HCT116 (cell line): ENCODE measurements around the gene RCOR2. TPM values are rescaled to one million over a fixed set of nuclear protein-coding genes. Genes with fewer than 3 reads are reported as not detected.
"Not testable (repeated sequence)": the region's sequence is repeated elsewhere in the genome, so short reads cannot be mapped to it uniquely, and the experiment has no call there.

Experiments used
- ATAC-seq: fragments of 200-7000 bp; cut with Tn5 transposase; 2 replicates; pipeline ENCODE4 v1.9.1; 2020; ENCODE audit warnings: mild to moderate bottlenecking, moderate library complexity
- BruUV-seq: library from RNA; stranded (reverse); fragments of 400-500 nt; replicated peaks from 2 replicates; lab custom pipeline; 2021; lab: Mats Ljungman, UMichigan
- CTCF ChIA-PET: fragments of 300-600 bp; sonication (Branson Sonifier 250); formaldehyde crosslinking; loops from one replicate; lab custom pipeline; 2021; ENCODE audit warnings: antibody characterized with exemption; lab: Charles Lee
- POLR2A ChIA-PET: fragments of 300-600, 350-600 bp; sonication (Branson Sonifier 250); formaldehyde crosslinking; loops from one replicate; lab custom pipeline; 2021; ENCODE audit warnings: antibody characterized with exemption; lab: Charles Lee
- RAD21 ChIA-PET, 2 experiments: fragments of 300-600 bp; sonication (Branson Sonifier 250); formaldehyde crosslinking; loops; one replicate each; lab custom pipeline; 2023; ENCODE audit warnings: low total read pairs in 2 of 2; ENCODE audit not compliant: uncharacterized antibody in 2 of 2, unreplicated experiment in 2 of 2, low non-redundant PET in 1 of 2; lab: Charles Lee
- DNase-seq: peaks from one replicate; pipeline ENCODE4 v3.0.0-alpha.2; 2010; ENCODE audit warnings: low read depth, low spot score
- H2AFZ ChIP-seq: fragments of 200-600 bp; shearing (Covaris generic), sonication (generic); 2 replicates; pipeline ENCODE4 v1.6.1; 2017; ENCODE audit warnings: low read depth, mixed run types, mixed read lengths, antibody characterized with exemption, low read length; ENCODE audit not compliant: poor library complexity, severe bottlenecking
- H3K27ac ChIP-seq: 2 replicates; pipeline ENCODE4 v1.5.1; 2012; ENCODE audit warnings: low read depth, low read length
- H3K27me3 ChIP-seq: fragments of 200-600 bp; sonication (generic); 2 replicates; pipeline ENCODE4 v1.6.1; 2016; ENCODE audit warnings: mixed run types, low read length, mixed read lengths; ENCODE audit not compliant: insufficient read depth
- H3K36me3 ChIP-seq, 2 experiments: fragments of 200-500 bp in 1 of 2; fragments of 200-600 bp in 1 of 2; sonication (Bioruptor generic) in 1 of 2; sonication (generic) in 1 of 2; 2 replicates each; pipeline versions ENCODE4 v1.5.1 to v1.6.1; 2014 to 2016; ENCODE audit warnings: low read length in 2 of 2, inconsistent platforms in 1 of 2, mixed read lengths in 1 of 2, mixed run types in 1 of 2; ENCODE audit not compliant: insufficient read depth in 2 of 2, control insufficient read depth in 1 of 2
- H3K4me1 ChIP-seq, 2 experiments: fragments of 200-600 bp in 1 of 2; sonication (generic) in 1 of 2; 2 replicates each; pipeline versions ENCODE4 v1.5.1 to v1.6.1; 2012 to 2017; ENCODE audit warnings: low read length in 2 of 2, inconsistent platforms in 1 of 2, mild to moderate bottlenecking in 1 of 2, mixed read lengths in 1 of 2, mixed run types in 1 of 2, moderate library complexity in 1 of 2; ENCODE audit not compliant: insufficient read depth in 2 of 2, control insufficient read depth in 1 of 2
- H3K4me2 ChIP-seq: fragments of 200-600 bp; sonication (generic); 2 replicates; pipeline ENCODE4 v1.6.1; 2017; ENCODE audit warnings: mixed run types, low read length, mixed read lengths
- H3K4me3 ChIP-seq, 2 experiments: fragments of 200-600 bp in 1 of 2; sonication (generic) in 1 of 2; replicated peaks in 1 of 2; 2 replicates each; pipeline ENCODE4 v1.5.1; 2011 to 2016; ENCODE audit warnings: low read length in 2 of 2, control low read depth in 1 of 2, low read depth in 1 of 2, mild to moderate bottlenecking in 1 of 2, mixed read lengths in 1 of 2, mixed run types in 1 of 2
- H3K79me2 ChIP-seq: fragments of 200-600 bp; sonication (generic); 2 replicates; pipeline ENCODE4 v1.6.1; 2017; ENCODE audit warnings: mild to moderate bottlenecking, mixed run types, low read length, moderate library complexity, mixed read lengths; ENCODE audit not compliant: insufficient read depth
- H3K9ac ChIP-seq: fragments of 200-600 bp; sonication (generic); 2 replicates; pipeline ENCODE4 v1.6.1; 2016; ENCODE audit warnings: low read length, mixed read lengths
- H3K9me2 ChIP-seq: fragments of 200-600 bp; sonication (generic), shearing (Covaris generic); 2 replicates; pipeline ENCODE4 v1.6.1; 2017; ENCODE audit warnings: mixed run types, mild to moderate bottlenecking, moderate library complexity; ENCODE audit not compliant: insufficient read depth
- H3K9me3 ChIP-seq, 2 experiments: fragments of 200-500 bp in 1 of 2; fragments of 200-600 bp in 1 of 2; sonication (Bioruptor generic) in 1 of 2; sonication (generic) in 1 of 2; 2 replicates each; pipeline ENCODE4 v1.6.1; 2014 to 2017; ENCODE audit warnings: low read length in 2 of 2, mixed read lengths in 2 of 2, inconsistent platforms in 1 of 2, low read depth in 1 of 2, mild to moderate bottlenecking in 1 of 2, mixed run types in 1 of 2, moderate library complexity in 1 of 2; ENCODE audit not compliant: control insufficient read depth in 1 of 2, insufficient read depth in 1 of 2
- H4K20me1 ChIP-seq: fragments of 200-600 bp; sonication (generic), shearing (Covaris generic); 2 replicates; pipeline ENCODE4 v1.6.1; 2017; ENCODE audit warnings: mixed run types, mild to moderate bottlenecking, moderate library complexity; ENCODE audit not compliant: insufficient read depth
- CEBPB ChIP-seq: IDR thresholded peaks from 2 replicates; pipeline ENCODE4 v1.6.1; 2012; ENCODE audit warnings: low read depth
- EZH2phosphoT487 ChIP-seq: fragments of 200-600 bp; IDR thresholded peaks from 2 replicates; pipeline ENCODE4 v1.6.1; 2018; ENCODE audit warnings: antibody characterized with exemption, borderline replicate concordance
- ZBTB33 ChIP-seq: IDR thresholded peaks from 2 replicates; pipeline ENCODE4 v1.6.1; 2011; ENCODE audit warnings: mild to moderate bottlenecking, low read length, moderate library complexity; ENCODE audit not compliant: insufficient replicate concordance; ENCODE audit errors: extremely low read depth
- ZFX ChIP-seq: fragments of 450-650 bp; IDR thresholded peaks from 2 replicates; pipeline ENCODE4 v1.6.1; 2017
- intact Hi-C: fragments of 100-400 bp; cut with micrococcal nuclease; formaldehyde crosslinking; loops from 2 replicates; pipeline ENCODE4 v1.10.0; 2022
- total RNA-seq: library from RNA; stranded (reverse); gene quantifications from one replicate; pipeline ENCODE4 v1.2.1, GENCODE V29; 2021; ENCODE audit not compliant: unreplicated experiment

Gene RCOR2
- total RNA-seq, 1 experiment from 2014 or later = 10.8 TPM

GRCh38 chr11:63963895-63964294, 46.9 kb upstream of the RCOR2 start:
- CTCF ChIA-PET = not testable (repeated sequence)

DNA sequence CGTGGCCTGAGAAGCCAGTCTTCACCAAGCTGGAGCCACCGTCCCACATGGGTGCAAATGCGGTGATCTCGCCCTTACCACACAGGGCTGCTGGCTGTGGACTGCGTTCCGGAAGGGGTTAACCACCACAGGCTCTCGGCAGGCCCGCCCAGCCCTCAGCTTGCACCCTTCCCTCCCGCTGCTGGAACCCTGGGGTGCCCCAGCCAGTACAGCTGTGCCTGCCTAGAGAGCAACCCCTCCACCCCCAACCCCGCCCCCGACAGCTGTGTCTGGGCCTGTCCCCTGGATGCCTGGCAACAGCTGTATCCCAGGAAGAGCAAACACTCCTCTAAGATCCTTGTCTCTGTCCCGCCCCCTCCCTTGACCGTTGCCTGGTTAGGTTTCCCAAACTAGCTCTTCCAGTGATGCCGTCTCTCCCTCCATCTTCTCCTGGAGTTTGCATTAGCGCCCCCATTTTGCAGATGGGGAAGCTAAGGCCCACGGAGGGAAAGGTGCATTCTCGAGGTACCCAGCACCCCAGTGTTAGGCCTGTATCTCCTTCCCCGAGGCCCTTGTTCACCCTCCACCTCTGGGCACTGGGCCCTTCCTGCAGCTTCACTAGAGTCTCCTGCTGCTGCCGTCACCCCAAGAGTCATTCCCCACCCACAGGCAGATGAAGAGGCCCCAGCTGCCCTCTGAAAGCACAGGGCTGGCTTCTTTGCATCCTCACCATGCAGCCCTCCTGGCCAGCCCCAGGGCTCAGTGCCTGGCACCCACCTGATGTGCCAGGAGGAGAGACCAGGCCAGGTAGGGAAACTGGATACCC, 44.8 kb upstream of the RCOR2 start:
- POLR2A ChIA-PET = no interaction called here
- RAD21 ChIA-PET = interaction anchor here in 1 of 2 experiments (0.7 kb wide), 1 partner anchor 188 kb away, joined by 3 read pairs; no protein-coding TSS in a partner anchor
- Histone ChIP-seq H3K27ac (no peak overlapping the region), H2AFZ (no peak overlapping the region), H3K9me2 (no peaks in the 10 kb centered on the region), H3K27me3 (no peaks in the 10 kb centered on the region), H3K36me3 (peaks cover 0 to 2% of the 10 kb centered on the region in 2 experiments; a peak in 1 of 4 replicates), H3K4me1 (no peaks in the 10 kb centered on the region), H3K9me3 (no peaks in the 10 kb centered on the region), H4K20me1 (no peaks in the 10 kb centered on the region), H3K9ac (no peak overlapping the region), H3K79me2 (no peaks in the 10 kb centered on the region), H3K4me3 (no peak overlapping the region), H3K4me2 (no peak overlapping the region)
- DNase-seq (no peak), ATAC-seq (peak; percentile 21; the same call in 1 of the 2 replicates)
- no TSS peak for BruUV-seq
- CTCF ChIA-PET = interaction anchor here (1.2 kb wide), 1 partner anchor 16 kb away, joined by 4 read pairs; no protein-coding TSS in a partner anchor
- TF ChIP-seq ZFX (no peak), ZBTB33 (no peak), EZH2phosphoT487 (no peak), CEBPB (no peak)
- intact Hi-C loops = no loop called here

More at GRCh38 chr11:63963895-63964294, 46.9 kb upstream of the RCOR2 start:
- H3K9me3 ChIP-seq, H2AFZ ChIP-seq, H3K27me3 ChIP-seq, RAD21 ChIA-PET, H3K4me3 ChIP-seq, H4K20me1 ChIP-seq, H3K79me2 ChIP-seq, H3K4me1 ChIP-seq, H3K4me2 ChIP-seq, DNase-seq, H3K36me3 ChIP-seq, BruUV-seq, H3K9me2 ChIP-seq, intact Hi-C loops, ATAC-seq, H3K9ac ChIP-seq, POLR2A ChIA-PET, H3K27ac ChIP-seq: not testable (repeated sequence)
